Limb (tissue), 2 donors: ENCODE data around the gene MAGIX.

ENCODE experiments used
- DNase-seq, 2 donors: peaks; one replicate each; pipeline ENCODE4 v3.0.0-alpha.2; 2016; ENCODE audit errors: extremely low spot score in 2 of 2

Gene MAGIX

DNA sequence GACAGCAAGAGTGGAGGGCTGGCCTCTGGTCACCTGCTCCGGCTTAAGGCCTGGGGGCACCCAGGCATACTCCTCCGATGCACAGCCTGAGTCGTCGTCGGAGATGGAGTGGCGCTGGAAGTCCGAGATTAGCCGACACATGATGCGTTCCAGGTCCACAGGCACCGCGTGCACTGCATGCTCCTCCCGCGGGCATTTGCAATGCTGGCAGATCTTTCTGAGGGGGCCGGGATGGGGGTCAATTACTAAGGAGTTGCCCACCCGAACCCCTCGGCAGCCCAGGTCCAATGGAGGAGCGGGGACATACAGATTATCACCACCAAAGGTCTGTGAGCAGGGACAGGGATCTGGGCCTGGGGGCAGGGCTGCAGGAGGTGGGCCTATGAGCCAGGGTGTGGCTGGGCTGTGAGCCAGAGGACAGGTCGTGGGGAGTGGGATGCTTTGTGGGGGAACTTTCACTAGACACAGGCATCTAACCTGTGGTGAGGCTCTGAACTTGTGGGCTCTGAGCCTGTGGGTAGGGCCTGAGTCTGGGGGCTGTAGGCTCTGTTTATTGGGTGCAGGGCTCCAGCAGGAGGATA, 21.2 kb downstream of the MAGIX start:
- no peak for DNase-seq

- peak; percentile 55 to 78 for DNase-seq
These were observed 22.0 kb downstream of the MAGIX start for GRCh38 chrX:49184294-49185281.

- DNase-seq = peak in 1 of 2 donors; percentile 69
These were observed 23.8 kb downstream of the MAGIX start, which contains the start of gene PRICKLE3 for GRCh38 chrX:49186125-49187027. Gene PRICKLE3, minus strand, starts transcription at chrX:49186373. Its CDS starts 76 bp downstream, at chrX:49186297.

GRCh38 chrX:49187028-49187394, 24.5 kb downstream of the MAGIX start:
- DNase-seq = no peak

GRCh38 chrX:49187526-49187925, 25.0 kb downstream of the MAGIX start:
- DNase-seq = no peak

DNA sequence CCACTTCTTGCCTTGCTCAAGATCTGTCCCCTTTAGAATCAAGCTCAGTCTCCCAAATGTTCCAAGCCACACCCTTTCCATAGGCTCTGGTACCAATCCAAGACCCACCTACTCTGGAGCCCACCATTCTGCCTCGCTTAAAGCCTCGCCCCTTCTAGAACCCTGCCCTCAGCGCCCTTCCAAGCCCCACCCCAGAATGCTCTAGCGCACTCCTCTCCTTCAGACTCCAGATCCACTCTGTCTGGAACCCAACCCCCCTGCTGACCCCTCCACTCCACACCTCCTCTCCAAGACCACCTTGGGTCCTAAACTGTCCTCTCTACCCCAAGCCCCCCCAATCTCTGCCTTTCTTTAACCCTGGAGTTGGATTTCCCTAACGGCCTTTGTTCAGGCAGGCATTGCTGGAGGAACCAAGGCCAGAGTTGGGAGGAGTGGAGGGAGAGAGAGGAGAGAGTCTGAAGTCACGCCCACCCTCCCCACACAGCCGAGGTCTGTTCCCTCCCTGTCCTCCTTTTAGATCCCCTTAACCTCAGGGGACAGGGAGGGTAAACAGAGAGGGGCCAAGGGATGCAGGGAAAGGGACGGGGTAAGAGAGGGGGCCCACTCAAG, 26.0 kb downstream of the MAGIX start:
- DNase-seq = no peak

DNA sequence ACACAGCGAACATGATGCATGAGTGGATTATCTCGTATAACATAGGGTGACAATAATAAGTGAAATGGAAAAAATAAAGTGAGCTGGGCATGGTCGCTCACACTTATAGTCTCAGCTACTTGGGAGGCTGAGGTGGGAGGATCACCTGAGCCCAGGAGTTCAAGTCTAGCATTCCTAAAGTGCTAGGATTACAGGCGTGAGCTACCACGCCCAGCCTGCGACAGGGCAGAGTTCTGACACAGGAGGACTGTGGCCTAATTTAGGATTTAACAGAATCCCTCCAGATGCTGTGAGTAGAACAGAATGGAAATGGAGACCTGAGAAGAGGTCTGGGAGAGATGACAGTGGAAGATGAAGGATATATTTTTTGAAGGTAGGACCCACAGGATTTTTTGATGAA, 27.0 kb downstream of the MAGIX start:
- DNase-seq = no peak

DNA sequence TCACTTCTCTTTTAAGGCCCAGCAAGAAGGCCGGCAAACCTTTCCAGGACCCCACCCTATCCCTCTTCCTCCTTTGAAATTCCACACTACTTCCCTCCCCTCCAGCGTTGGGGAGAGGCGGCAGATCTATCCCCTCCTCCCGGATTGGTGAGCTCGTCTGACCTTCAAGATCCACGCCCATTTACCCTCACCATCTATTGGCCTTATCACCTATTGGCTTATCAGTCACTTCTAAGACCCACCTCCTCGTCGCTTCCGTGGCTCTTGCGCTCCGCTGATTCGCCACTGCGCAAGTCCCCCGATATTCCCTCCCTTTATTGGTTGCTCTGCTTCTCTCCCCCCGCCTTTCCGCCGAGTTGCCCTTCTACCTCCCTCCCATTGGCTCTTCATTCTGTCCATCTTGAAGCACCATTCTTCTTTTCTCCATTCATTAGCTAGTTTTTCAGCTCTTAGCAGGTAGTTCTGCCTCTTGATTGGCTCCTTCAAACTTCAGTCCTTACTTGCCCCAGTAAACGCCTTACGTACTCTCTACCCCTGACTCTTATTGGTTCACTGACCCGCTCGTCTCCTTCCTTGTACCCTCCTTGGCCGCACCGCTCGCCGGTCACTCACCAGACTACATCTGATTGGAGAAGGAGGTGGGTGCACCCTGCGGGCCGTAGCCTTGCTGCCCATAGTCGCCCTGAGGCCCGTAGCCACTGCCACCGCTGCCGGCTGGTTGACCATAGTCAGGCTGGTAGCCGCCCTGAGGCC, 28.4 kb downstream of the MAGIX start:
- peak; percentile 86 to 94 for DNase-seq

- no peak for DNase-seq
These were observed 29.0 kb downstream of the MAGIX start for GRCh38 chrX:49191574-49192011.

GRCh38 chrX:49192722-49193328, 30.3 kb downstream of the MAGIX start:
- no peak for DNase-seq

GRCh38 chrX:49193542-49193964, 31.0 kb downstream of the MAGIX start:
- DNase-seq = no peak

DNA sequence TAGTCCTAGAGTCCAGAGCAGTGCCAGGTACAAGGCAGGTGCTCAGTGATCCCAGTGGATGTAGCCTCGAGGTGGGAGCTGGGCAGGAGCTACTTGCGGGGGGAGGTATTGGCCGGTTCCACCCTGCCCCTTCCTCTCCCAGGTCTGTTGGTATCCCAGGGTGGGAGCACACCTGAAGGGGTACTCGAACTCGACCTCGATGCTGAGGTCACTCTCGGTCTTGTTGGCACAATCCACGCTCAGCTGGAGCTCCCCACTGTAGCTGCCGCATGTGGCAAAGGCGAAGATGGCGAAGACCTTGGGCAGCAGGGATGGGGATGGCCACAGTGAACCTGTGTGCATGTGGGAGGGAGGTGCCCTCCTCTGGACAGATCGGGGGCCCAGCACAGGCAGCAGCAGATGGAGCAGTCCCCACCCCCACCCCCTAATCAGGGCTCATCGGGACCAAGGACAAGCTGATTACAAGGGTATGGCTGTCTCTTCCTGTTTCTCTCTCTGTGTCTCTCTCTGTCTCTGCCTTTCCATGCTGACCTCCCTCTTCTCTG, 35.1 kb downstream of the MAGIX start:
- DNase-seq = no peak

DNA sequence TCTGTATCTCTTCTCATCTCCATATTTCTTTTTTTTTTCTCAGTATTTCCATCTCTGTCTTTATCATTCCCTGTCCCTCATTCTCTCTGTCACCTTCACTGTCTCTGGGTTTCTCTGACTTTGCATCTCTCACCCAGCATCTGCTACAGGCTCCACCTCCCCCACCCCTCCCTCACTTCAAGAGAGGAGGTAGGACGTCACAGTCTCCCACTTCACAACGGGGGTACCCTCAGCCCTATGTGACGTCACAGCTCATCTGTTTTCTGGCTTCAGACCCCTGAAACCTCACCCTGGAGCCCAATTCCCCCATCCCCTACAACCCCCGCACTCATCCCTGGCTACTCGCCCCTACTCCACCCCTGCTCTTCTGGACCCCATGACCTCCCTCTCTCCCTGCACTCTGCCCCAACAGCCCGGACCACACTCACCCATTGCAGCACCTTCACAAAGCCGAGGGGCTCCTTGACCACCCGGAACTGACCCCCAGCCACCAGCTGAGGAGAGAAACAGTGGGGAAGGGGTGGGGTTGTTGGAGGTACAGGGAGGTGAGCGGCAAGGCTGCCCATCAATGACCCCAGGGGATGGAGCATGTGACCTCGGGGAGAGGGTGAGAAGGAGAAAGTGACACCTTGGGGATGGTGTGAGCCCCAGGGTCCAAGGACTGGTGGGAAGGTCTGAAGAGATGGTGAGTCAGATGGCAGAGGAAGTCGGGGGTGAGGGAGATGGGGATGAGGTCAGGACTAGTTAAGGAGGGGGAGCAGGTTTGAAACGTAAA, 36.2 kb downstream of the MAGIX start:
- no peak for DNase-seq

GRCh38 chrX:49199315-49199595, 36.7 kb downstream of the MAGIX start:
- DNase-seq = no peak

DNA sequence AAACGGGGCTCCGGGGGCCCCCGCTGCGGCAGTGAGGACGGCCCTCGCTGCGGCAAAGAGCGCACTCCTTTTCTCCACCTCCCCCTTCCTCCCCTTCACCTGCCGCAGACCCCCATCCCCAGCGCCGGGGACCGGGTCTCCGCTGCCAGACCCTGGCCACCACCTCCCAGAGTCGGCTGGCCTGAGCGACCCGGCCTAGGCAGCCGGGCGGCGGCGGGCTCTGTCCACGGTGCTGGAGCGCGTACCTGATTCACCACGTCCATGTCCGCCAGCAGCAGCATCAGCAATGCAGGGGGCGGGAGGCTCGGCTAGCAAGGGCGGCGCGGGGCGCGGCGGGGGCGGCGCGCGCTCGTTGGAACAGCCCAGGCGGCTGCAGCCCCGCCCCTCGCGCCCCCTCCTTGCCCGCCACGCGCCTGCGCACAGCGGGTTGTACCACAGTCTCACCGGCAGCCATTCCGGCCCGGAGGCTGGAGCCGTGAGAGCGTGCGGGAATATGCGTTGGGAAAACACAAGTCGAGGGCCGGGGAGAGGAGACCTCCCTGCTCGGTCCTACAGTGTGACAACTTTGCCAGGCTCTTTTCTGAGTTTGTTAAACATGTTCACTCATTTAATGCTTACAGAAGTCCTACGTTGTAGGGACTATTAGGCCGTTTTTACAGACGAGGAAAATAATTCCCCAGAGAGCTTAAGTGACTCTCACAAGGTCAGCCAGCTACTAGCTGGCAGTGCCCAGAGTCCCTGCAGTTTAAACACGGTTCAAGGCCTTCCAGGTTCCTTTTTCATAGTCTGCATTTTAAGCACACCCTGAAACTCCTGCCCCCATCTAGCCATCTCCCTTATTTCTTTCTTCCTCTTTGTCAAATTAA, 37.6 kb downstream of the MAGIX start, which contains the start of gene SYP:
Gene SYP, minus strand, starts transcription at position 288 of the 866 bp plus-strand sequence. Its CDS starts 7 bp downstream, at position 281.
- DNase-seq = peak; percentile 73 to 91

GRCh38 chrX:49202022-49202421, 39.5 kb downstream of the MAGIX start:
- no peak for DNase-seq

- no peak for DNase-seq
These were observed 41.0 kb downstream of the MAGIX start for GRCh38 chrX:49203536-49203935.

DNA sequence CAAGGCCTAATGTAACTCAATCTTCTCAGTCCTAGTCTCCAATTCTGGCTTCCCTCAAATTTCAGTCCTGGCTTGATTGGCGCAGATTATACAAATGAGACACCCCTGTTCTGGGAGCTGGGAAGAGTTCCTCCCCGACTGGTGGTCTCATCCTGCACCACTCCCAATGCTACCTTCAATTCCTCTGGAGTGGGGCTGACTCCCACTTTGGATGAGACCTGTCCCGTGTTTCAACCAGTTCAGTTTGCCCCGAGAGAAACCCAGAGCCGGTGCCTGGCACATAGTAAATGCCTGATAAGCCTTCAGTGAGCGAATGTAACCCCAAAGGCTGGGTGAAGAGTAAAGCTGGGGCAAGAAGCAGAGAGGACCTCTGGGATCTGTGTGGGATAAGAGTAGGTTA, 41.5 kb downstream of the MAGIX start:
- DNase-seq = no peak
